GM23248 (cell line): ENCODE data around the gene NMUR1. TPM values are rescaled to one million over a fixed set of nuclear protein-coding genes. Genes with fewer than 3 reads are reported as not detected.
A peak's percentile ranks its signal among the peaks of the same experiment; 100 is the strongest.

Experiments
- DNase-seq: peaks from one replicate; pipeline ENCODE4 v3.0.0-alpha.2; 2015
- H2AFZ ChIP-seq: fragments of 200-600 bp; sonication (generic); 2 replicates; pipeline ENCODE4 v1.6.1; 2016; ENCODE audit warnings: antibody characterized with exemption
- H3F3A ChIP-seq: fragments of 200-600 bp; sonication (generic); 2 replicates; pipeline ENCODE4 v1.6.1; 2016; ENCODE audit warnings: mild to moderate bottlenecking, antibody characterized with exemption, mixed run types; ENCODE audit not compliant: insufficient read depth
- H3K27ac ChIP-seq: fragments of 200-600 bp; sonication (generic); 2 replicates; pipeline ENCODE4 v1.5.1; 2016; ENCODE audit warnings: mild to moderate bottlenecking
- H3K27me3 ChIP-seq: fragments of 200-600 bp; sonication (generic); replicated peaks from 2 replicates; pipeline ENCODE4 v1.6.1; 2016; ENCODE audit warnings: mild to moderate bottlenecking; ENCODE audit not compliant: insufficient read depth
- H3K36me3 ChIP-seq: fragments of 200-600 bp; sonication (generic); 2 replicates; pipeline ENCODE4 v1.6.1; 2016; ENCODE audit warnings: low read depth, mild to moderate bottlenecking
- H3K4me1 ChIP-seq: fragments of 200-600 bp; sonication (generic); 2 replicates; pipeline ENCODE4 v1.6.1; 2016; ENCODE audit warnings: mild to moderate bottlenecking; ENCODE audit not compliant: insufficient read depth
- H3K4me2 ChIP-seq: fragments of 200-600 bp; sonication (generic); one replicate; pipeline ENCODE4 v1.6.1; 2016; ENCODE audit warnings: mild to moderate bottlenecking; ENCODE audit not compliant: unreplicated experiment
- H3K4me3 ChIP-seq: fragments of 200-600 bp; sonication (generic); 2 replicates; pipeline ENCODE4 v1.5.1; 2016; ENCODE audit warnings: mild to moderate bottlenecking
- H3K79me2 ChIP-seq: fragments of 200-600 bp; sonication (generic); 2 replicates; pipeline ENCODE4 v1.6.1; 2016; ENCODE audit warnings: mild to moderate bottlenecking; ENCODE audit not compliant: insufficient read depth
- H3K9ac ChIP-seq: fragments of 200-600 bp; sonication (generic); 2 replicates; pipeline ENCODE4 v1.6.1; 2016; ENCODE audit warnings: mild to moderate bottlenecking
- H3K9me2 ChIP-seq: fragments of 200-600 bp; sonication (generic); 2 replicates; pipeline ENCODE4 v1.6.1; 2016; ENCODE audit warnings: mixed run types, mild to moderate bottlenecking, moderate library complexity; ENCODE audit not compliant: insufficient read depth
- H3K9me3 ChIP-seq: fragments of 200-600 bp; sonication (generic); one replicate; pipeline ENCODE4 v1.6.1; 2017; ENCODE audit warnings: low read depth
- H4K20me1 ChIP-seq: fragments of 200-600 bp; sonication (generic); 2 replicates; pipeline ENCODE4 v1.6.0; 2016; ENCODE audit not compliant: insufficient read depth
- EZH2 ChIP-seq: fragments of 200-600 bp; sonication (generic); IDR thresholded peaks from 2 replicates; pipeline ENCODE4 v1.6.1; 2018; ENCODE audit warnings: antibody characterized with exemption, mild to moderate bottlenecking; ENCODE audit not compliant: insufficient read depth, poor library complexity, severe bottlenecking
- EZH2phosphoT487 ChIP-seq: fragments of 200-600 bp; sonication (generic); IDR thresholded peaks from 2 replicates; pipeline ENCODE4 v1.6.1; 2018; ENCODE audit warnings: antibody characterized with exemption, moderate library complexity, mild to moderate bottlenecking, low read depth; ENCODE audit not compliant: insufficient read depth
- WGBS, 2 experiments: methylation state at CpG; one replicate each; pipeline ENCODE4 v1.1.6; 2015 to 2017; ENCODE audit warnings: low lambda C conversion rate in 2 of 2, low coverage in 1 of 2; ENCODE audit errors: missing lambda C conversion rate in 2 of 2; 5-methylcytosine and 5-hydroxymethylcytosine counted together
- in situ Hi-C: fragments of 300-500 bp; cut with MboI; formaldehyde crosslinking; loops from 2 replicates; pipeline ENCODE4 v1.15.0; 2020
- polyA plus RNA-seq: library from polyadenylated mRNA; unstranded; fragments of >200 nt; fragmentation: Nextera tagmentation; extraction: Ambion mirVana; gene quantifications from 2 replicates; pipeline ENCODE4 v1.2.1, GENCODE V29; 2016
- small RNA-seq: library from RNA; depleted of rRNA; stranded (forward); fragments of <200 nt; gene quantifications from one replicate; pipeline ENCODE3, GENCODE V24; 2014; ENCODE audit warnings: low read depth, low replicate concordance
- total RNA-seq: library from RNA; depleted of rRNA; stranded (reverse); fragments of >200 nt; shearing (Covaris generic); gene quantifications from 2 replicates; pipeline ENCODE4 v1.2.3, GENCODE V29; 2014; rRNA removed

The NMUR1 gene
- total and polyA plus RNA-seq, 2 experiments from 2014 or later, result not detected

DNA sequence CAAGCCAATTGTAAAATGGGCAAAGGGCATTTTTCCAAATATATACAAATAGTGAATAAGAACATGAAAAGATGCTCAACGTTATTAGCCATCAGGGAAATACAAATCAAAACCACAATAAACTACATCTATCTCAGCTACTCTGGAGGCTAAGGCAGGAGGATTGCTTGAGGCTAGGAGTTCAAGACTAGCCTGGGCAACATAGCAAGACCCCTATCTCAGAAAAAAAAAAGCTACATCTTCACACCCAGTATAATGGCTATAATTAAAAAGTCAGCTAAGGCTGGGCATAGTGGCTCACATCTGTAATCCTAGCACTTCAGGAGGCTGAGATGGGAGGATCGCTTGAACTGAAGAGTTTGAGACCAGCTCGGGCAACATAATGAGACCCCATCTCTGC lies 53.3 kb downstream of the NMUR1 start:
- Histone ChIP-seq H3K4me2 (no peak overlapping the region), H3K4me1 (no peaks in the 10 kb centered on the region), H3K79me2 (no peaks in the 10 kb centered on the region), H3K36me3 (no peaks in the 10 kb centered on the region), H3K9ac (no peak overlapping the region), H3K27me3 (no peaks in the 10 kb centered on the region), H3K9me2 (no peaks in the 10 kb centered on the region), H3F3A (no peaks in the 10 kb centered on the region), H4K20me1 (no peaks in the 10 kb centered on the region), H3K27ac (no peak overlapping the region), H2AFZ (no peak overlapping the region), H3K4me3 (no peak overlapping the region), H3K9me3 (no peaks in the 10 kb centered on the region)
- WGBS, 2 experiments, result 52 to 54% methylated on average over 3 of the region's 3 CpGs
- no peak for DNase-seq
- TF ChIP-seq EZH2phosphoT487 (no peak), EZH2 (no peak)
- in situ Hi-C loops, result no loop called here

GRCh38 chr2:231475965-231476364 lies 54.3 kb downstream of the NMUR1 start:
- no peak for DNase-seq
- no peaks in the 10 kb centered on the region for H3K79me2 ChIP-seq
- TF ChIP-seq EZH2phosphoT487 (no peak), EZH2 (no peak)
- H3K4me1 ChIP-seq, result no peaks in the 10 kb centered on the region
- H2AFZ ChIP-seq, result no peak overlapping the region
- H3K9ac ChIP-seq, result no peak overlapping the region
- H3F3A ChIP-seq, result no peaks in the 10 kb centered on the region
- 43 to 50% methylated on average over 3 of the region's 3 CpGs for WGBS, 2 experiments
- H3K36me3 ChIP-seq, result no peaks in the 10 kb centered on the region
- H3K27me3 ChIP-seq, result no peaks in the 10 kb centered on the region
- H3K27ac ChIP-seq, result no peak overlapping the region
- in situ Hi-C loops, result no loop called here
- no peaks in the 10 kb centered on the region for H3K9me3 ChIP-seq
- H4K20me1 ChIP-seq, result no peaks in the 10 kb centered on the region
- H3K9me2 ChIP-seq, result no peaks in the 10 kb centered on the region
- no peak overlapping the region for H3K4me2 ChIP-seq
- no peak overlapping the region for H3K4me3 ChIP-seq

Small RNA genes within 50 kb of the gene (small RNA-seq; reads per million reads assigned to genes)
- 1.1 reads per million, percentile 45 among the genes with 10 or more reads in this experiment for gene RNU2-22P

Other genes with a start within 250 kb of the NMUR1 start
- gene B3GNT7, start 134.7 kb downstream of the NMUR1 start, total RNA-seq, result under 0.01 TPM in 1 of 2 replicates, not detected in the other
- gene B3GNT7, start 134.7 kb downstream of the NMUR1 start, polyA plus RNA-seq, result 0.08 TPM in 1 of 2 replicates, not detected in the other
- 113 and 147 TPM in 2 replicates for gene NCL, start 66.0 kb downstream of the NMUR1 start, total RNA-seq
- 412 and 430 TPM in 2 replicates for gene NCL, start 66.0 kb downstream of the NMUR1 start, polyA plus RNA-seq
- gene TEX44, start 62.4 kb upstream of the NMUR1 start, total RNA-seq, result not detected in 2 replicates
- gene TEX44, start 62.4 kb upstream of the NMUR1 start, polyA plus RNA-seq, result not detected in 2 replicates
- 301 and 318 TPM in 2 replicates for gene PTMA, start 178.1 kb upstream of the NMUR1 start, total RNA-seq
- gene PTMA, start 178.1 kb upstream of the NMUR1 start, polyA plus RNA-seq, result 570 and 594 TPM in 2 replicates